ENCODE data around the gene ENTPD1. TPM values are rescaled to one million over a fixed set of nuclear protein-coding genes. Genes with fewer than 3 reads are reported as not detected.

Gene ENTPD1
- total and polyA plus RNA-seq, 9 of the 15 experiments (the other 6 are each of a cell fraction or from before 2014, with no cell fraction given), result 0.07 to 1.5 (median 0.37) TPM

DNA sequence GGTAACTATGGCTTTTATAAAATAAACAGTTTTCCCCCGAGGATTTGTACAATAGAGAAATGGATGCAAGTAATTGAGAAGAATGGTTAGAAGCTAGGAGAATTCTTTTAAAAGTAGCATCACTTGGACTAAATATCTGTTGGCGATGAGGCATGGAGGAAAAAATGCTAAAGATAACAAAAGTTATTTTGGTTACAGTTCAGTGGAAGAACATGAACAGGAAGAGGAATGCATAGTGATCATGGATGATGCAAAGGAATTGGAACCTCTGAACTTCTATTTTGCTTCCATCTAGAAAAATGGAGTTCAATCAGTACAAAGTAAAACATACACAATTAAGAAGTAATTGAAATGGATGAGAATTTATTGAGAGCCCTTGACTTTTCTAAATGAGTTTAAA is 32.9 kb downstream of the ENTPD1 start:
- DNase-seq (ENCODE audit: extremely low read depth in 1 of 4, low spot score in 3 of 4), result no peak
- no TSS peak for BruUV-seq (replicated peaks)
- Histone ChIP-seq H4K20me1 (replicated peaks; ENCODE audit: control insufficient read depth, insufficient read depth, low read length) (no peaks in the 10 kb centered on the region), H3K4me3 (no peak overlapping the region), H3K4me1 (replicated peaks in 1 of 2; ENCODE audit: control insufficient read depth in 2 of 2, insufficient read depth in 2 of 2, low read length in 2 of 2) (no peaks in the 10 kb centered on the region), H3K9ac (ENCODE audit: insufficient read depth in 1 of 2, low read depth in 2 of 2, low read length in 2 of 2) (no peak overlapping the region), H3K27me3 (ENCODE audit: control insufficient read depth in 2 of 2, insufficient read depth in 2 of 2, low read length in 2 of 2) (peaks cover 0 to 8% of the 10 kb centered on the region in 2 experiments; a peak in 1 of 5 replicates), H3K79me2 (ENCODE audit: control insufficient read depth, insufficient read depth, low read length) (no peaks in the 10 kb centered on the region), H3K4me2 (ENCODE audit: insufficient read depth, low read length) (no peak overlapping the region), H3K36me3 (ENCODE audit: control insufficient read depth, insufficient read depth, low read length) (no peaks in the 10 kb centered on the region), H2AFZ (ENCODE audit: low read depth, low read length) (no peak overlapping the region), H3K9me3 (replicated peaks; ENCODE audit: control insufficient read depth, insufficient read depth, low read depth, low read length) (no peaks in the 10 kb centered on the region), H3K9me1 (ENCODE audit: control insufficient read depth, insufficient read depth, low read length) (no peaks in the 10 kb centered on the region), H3K27ac (ENCODE audit: extremely low read depth, low read depth, low read length) (no peak overlapping the region)
- FAIRE-seq, result no peak
- intact Hi-C loops (cut with micrococcal nuclease), result no loop called here
- WGBS (ENCODE audit: insufficient coverage, low coverage, missing lambda C conversion rate), result 3% methylated on average over 2 of the region's 2 CpGs
- POLR2A ChIA-PET, result no interaction called here
- no peak for ATAC-seq
- in situ Hi-C loops (cut with MboI), result no loop called here
- no peak for TF ChIP-seq PHB2 (IDR thresholded peaks at IDR 0.05; ENCODE audit: low read depth)
- TF ChIP-seq, protein P1, sequence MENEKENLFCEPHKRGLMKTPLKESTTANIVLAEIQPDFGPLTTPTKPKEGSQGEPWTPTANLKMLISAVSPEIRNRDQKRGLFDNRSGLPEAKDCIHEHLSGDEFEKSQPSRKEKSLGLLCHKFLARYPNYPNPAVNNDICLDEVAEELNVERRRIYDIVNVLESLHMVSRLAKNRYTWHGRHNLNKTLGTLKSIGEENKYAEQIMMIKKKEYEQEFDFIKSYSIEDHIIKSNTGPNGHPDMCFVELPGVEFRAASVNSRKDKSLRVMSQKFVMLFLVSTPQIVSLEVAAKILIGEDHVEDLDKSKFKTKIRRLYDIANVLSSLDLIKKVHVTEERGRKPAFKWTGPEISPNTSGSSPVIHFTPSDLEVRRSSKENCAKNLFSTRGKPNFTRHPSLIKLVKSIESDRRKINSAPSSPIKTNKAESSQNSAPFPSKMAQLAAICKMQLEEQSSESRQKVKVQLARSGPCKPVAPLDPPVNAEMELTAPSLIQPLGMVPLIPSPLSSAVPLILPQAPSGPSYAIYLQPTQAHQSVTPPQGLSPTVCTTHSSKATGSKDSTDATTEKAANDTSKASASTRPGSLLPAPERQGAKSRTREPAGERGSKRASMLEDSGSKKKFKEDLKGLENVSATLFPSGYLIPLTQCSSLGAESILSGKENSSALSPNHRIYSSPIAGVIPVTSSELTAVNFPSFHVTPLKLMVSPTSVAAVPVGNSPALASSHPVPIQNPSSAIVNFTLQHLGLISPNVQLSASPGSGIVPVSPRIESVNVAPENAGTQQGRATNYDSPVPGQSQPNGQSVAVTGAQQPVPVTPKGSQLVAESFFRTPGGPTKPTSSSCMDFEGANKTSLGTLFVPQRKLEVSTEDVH (IDR thresholded peaks at IDR 0.05; ENCODE audit: low read depth, partially characterized antibody), result no peak
- TF ChIP-seq CBX2 (IDR thresholded peaks at IDR 0.05; ENCODE audit: insufficient read depth, low read length, poor library complexity, severe bottlenecking), result no peak
- TF ChIP-seq ZNF384 (IDR thresholded peaks at IDR 0.05; ENCODE audit: low read depth, low read length), result no peak
- no peak for TF ChIP-seq MYNN (IDR thresholded peaks at IDR 0.05)
- TF ChIP-seq MYNN (CRISPR knock-in tag; IDR thresholded peaks at IDR 0.05), result no peak
- no peak for TF ChIP-seq NONO (IDR thresholded peaks at IDR 0.05; ENCODE audit: low read depth in 2 of 2, low read length in 1 of 2)
- no peak for TF ChIP-seq ELF1 (tag; IDR thresholded peaks at IDR 0.05)
- TF ChIP-seq MECOM (CRISPR knock-in tag; IDR thresholded peaks at IDR 0.05), result no peak
- CTCF ChIA-PET (ENCODE audit: low intra/inter-chr PET ratio), result no interaction called here

Data from K562 (cell line).